Stimulated activated CD8-positive, alpha-beta memory T cell treated with anti-CD3 and anti-CD28 coated beads, Interleukin-15, amount 100 ng/mL, for 1 hour (primary cell): ENCODE results near the gene VIPR2.
"Not testable (repeated sequence)": the region's sequence is repeated elsewhere in the genome, so short reads cannot be mapped to it uniquely, and the experiment has no call there.

ENCODE experiments used
- DNase-seq: peaks from one replicate; pipeline ENCODE4 v3.0.0-alpha.2; 2020; ENCODE audit warnings: low read depth

The VIPR2 gene

GRCh38 chr7:159139639-159140038 lies 5.0 kb downstream of the VIPR2 start:
- no peak for DNase-seq

- no peak for DNase-seq
Observed at GRCh38 chr7:159139202-159139601, 5.5 kb downstream of the VIPR2 start.

- DNase-seq: no peak
Observed at GRCh38 chr7:159138508-159138907, 6.2 kb downstream of the VIPR2 start.

- no peak for DNase-seq
Observed at GRCh38 chr7:159137906-159138305, 6.8 kb downstream of the VIPR2 start.

- DNase-seq: no peak
Observed at GRCh38 chr7:159136846-159137245, 7.8 kb downstream of the VIPR2 start.

- no peak for DNase-seq
Observed at GRCh38 chr7:159136442-159136841, 8.2 kb downstream of the VIPR2 start.

GRCh38 chr7:159136013-159136412 lies 8.7 kb downstream of the VIPR2 start:
- no peak for DNase-seq

- DNase-seq: not testable (repeated sequence)
Observed at GRCh38 chr7:159132670-159133443, 11.8 kb downstream of the VIPR2 start.

GRCh38 chr7:159130820-159131219 lies 13.8 kb downstream of the VIPR2 start:
- no peak for DNase-seq

GRCh38 chr7:159130199-159130775 lies 14.4 kb downstream of the VIPR2 start:
- no peak for DNase-seq

GRCh38 chr7:159128767-159129166 lies 15.9 kb downstream of the VIPR2 start:
- DNase-seq: no peak

- DNase-seq: no peak
Observed at GRCh38 chr7:159127691-159128642, 16.7 kb downstream of the VIPR2 start.

- no peak for DNase-seq
Observed at GRCh38 chr7:159126311-159127260, 18.1 kb downstream of the VIPR2 start.

GRCh38 chr7:159125955-159126270 lies 18.8 kb downstream of the VIPR2 start:
- DNase-seq: no peak

GRCh38 chr7:159125104-159125954 lies 19.3 kb downstream of the VIPR2 start:
- DNase-seq: no peak

GRCh38 chr7:159123793-159124192 lies 20.9 kb downstream of the VIPR2 start:
- not testable (repeated sequence) for DNase-seq

- not testable (repeated sequence) for DNase-seq
Observed at GRCh38 chr7:159123294-159123693, 21.4 kb downstream of the VIPR2 start.

GRCh38 chr7:159122276-159122675 lies 22.4 kb downstream of the VIPR2 start:
- no peak for DNase-seq

- no peak for DNase-seq
Observed at GRCh38 chr7:159121476-159121875, 23.2 kb downstream of the VIPR2 start.

GRCh38 chr7:159121068-159121467 lies 23.6 kb downstream of the VIPR2 start:
- no peak for DNase-seq

- no peak for DNase-seq
Observed at GRCh38 chr7:159120540-159120919, 24.1 kb downstream of the VIPR2 start.
